Bronchial epithelial cell (primary cell): ENCODE results near the gene SYNE4. TPM values are rescaled to one million over a fixed set of nuclear protein-coding genes. Genes with fewer than 3 reads are reported as not detected.

ENCODE experiments used
- DNase-seq: peaks from one replicate; pipeline ENCODE4 v3.0.0-alpha.2; 2010; ENCODE audit warnings: low read depth
- FAIRE-seq: peaks from 2 replicates; lab custom pipeline; 2011; peaks lifted over from hg19 to GRCh38; lab: Jason Lieb, UNC
- H3K27me3 ChIP-seq: 2 replicates; pipeline ENCODE4 v1.5.1; 2011; ENCODE audit warnings: low read length; ENCODE audit not compliant: control insufficient read depth, insufficient read depth
- H3K36me3 ChIP-seq: 2 replicates; pipeline ENCODE4 v1.5.1; 2011; ENCODE audit warnings: low read length; ENCODE audit not compliant: control insufficient read depth, insufficient read depth
- H3K4me3 ChIP-seq: 2 replicates; pipeline ENCODE4 v1.5.1; 2011; ENCODE audit warnings: mild to moderate bottlenecking, low read depth, low read length, control low read depth
- CTCF ChIP-seq: IDR thresholded peaks from 2 replicates; pipeline ENCODE4 v1.5.1; 2011; ENCODE audit warnings: mild to moderate bottlenecking, moderate library complexity, low read length, control low read depth, inconsistent platforms; ENCODE audit not compliant: insufficient read depth, severe bottlenecking
- total RNA-seq: library from RNA; depleted of rRNA; stranded (reverse); fragments of >200 nt; gene quantifications from 2 replicates; pipeline ENCODE4 v1.2.1, GENCODE V29; 2014

SYNE4 gene
- total RNA-seq, 1 donor from 2014 or later = 3.4 TPM

GRCh38 chr19:35966771-35967170, 41.8 kb downstream of the SYNE4 start:
- DNase-seq (no peak), FAIRE-seq (no peak)
- H3K27me3 ChIP-seq = no peaks in the 10 kb centered on the region
- TF ChIP-seq CTCF = no peak
- H3K4me3 ChIP-seq = no peak overlapping the region
- no peaks in the 10 kb centered on the region for H3K36me3 ChIP-seq

- peak; percentile 40 for DNase-seq
- FAIRE-seq = peak; percentile 43
- Histone ChIP-seq H3K36me3 (no peaks in the 10 kb centered on the region), H3K27me3 (peaks cover 13% of the 10 kb centered on the region), H3K4me3 (no peak overlapping the region)
- TF ChIP-seq CTCF = no peak
These were observed 45.1 kb downstream of the SYNE4 start for GRCh38 chr19:35963514-35963913.

- DNase-seq (no peak), FAIRE-seq (no peak)
- TF ChIP-seq CTCF = no peak
- H3K36me3 ChIP-seq = no peaks in the 10 kb centered on the region
- H3K4me3 ChIP-seq = no peak overlapping the region
- H3K27me3 ChIP-seq = peaks cover 17% of the 10 kb centered on the region
These were observed 48.1 kb downstream of the SYNE4 start for GRCh38 chr19:35960432-35960972.

- Histone ChIP-seq H3K4me3 (no peak overlapping the region), H3K27me3 (peaks cover 17% of the 10 kb centered on the region), H3K36me3 (no peaks in the 10 kb centered on the region)
- DNase-seq (no peak), FAIRE-seq (no peak)
- TF ChIP-seq CTCF = no peak
These were observed 48.7 kb downstream of the SYNE4 start for GRCh38 chr19:35959968-35960320.

- TF ChIP-seq CTCF = peak; percentile 18
- H3K4me3 ChIP-seq = no peak overlapping the region
- H3K27me3 ChIP-seq = peaks cover 17% of the 10 kb centered on the region
- no peak for DNase-seq
- H3K36me3 ChIP-seq = no peaks in the 10 kb centered on the region
- FAIRE-seq = no peak
These were observed 49.3 kb downstream of the SYNE4 start for GRCh38 chr19:35959040-35959967.
